GM12878 (cell line): ENCODE results near the gene PRKG1. TPM values are rescaled to one million over a fixed set of nuclear protein-coding genes. Genes with fewer than 3 reads are reported as not detected.

ENCODE experiments used
- ATAC-seq: fragments of 200-7000 bp; cut with Tn5 transposase; 3 replicates; pipeline ENCODE4 v1.9.1; 2020; ENCODE audit warnings: mild to moderate bottlenecking, moderate library complexity
- BruUV-seq: library from RNA; stranded (reverse); fragments of 400-500 nt; replicated peaks from 2 replicates; lab custom pipeline; 2021; lab: Mats Ljungman, UMichigan
- CTCF ChIA-PET: fragments of 300-600 bp; sonication (Branson Sonifier 250); formaldehyde crosslinking; extraction: SDS; loops from one replicate; lab custom pipeline; 2021; ENCODE audit warnings: inconsistent platforms; lab: Yijun Ruan, JAX
- POLR2A ChIA-PET: fragments of 350-600 bp; formaldehyde crosslinking; extraction: SDS; loops from one replicate; lab custom pipeline; 2021; ENCODE audit warnings: inconsistent platforms; lab: Charles Lee
- RAD21 ChIA-PET: fragments of 300-600 bp; sonication (Branson Sonifier 250); formaldehyde crosslinking; loops from one replicate; lab custom pipeline; 2023; ENCODE audit warnings: antibody characterized with exemption; ENCODE audit not compliant: unreplicated experiment; lab: Charles Lee
- SMC1A ChIA-PET: fragments of 300-600 bp; sonication (Branson Sonifier 250); formaldehyde crosslinking; loops from one replicate; lab custom pipeline; 2023; ENCODE audit not compliant: unreplicated experiment, uncharacterized antibody; lab: Charles Lee
- DNase-seq: peaks from one replicate; pipeline ENCODE4 v3.0.0-alpha.2; 2011; ENCODE audit warnings: low read depth, low spot score
- FAIRE-seq: peaks from 3 replicates; lab custom pipeline; 2011; peaks lifted over from hg19 to GRCh38; lab: Jason Lieb, UNC
- H2AFZ ChIP-seq: 2 replicates; pipeline ENCODE4 v1.6.0; 2011; ENCODE audit warnings: low read depth, low read length, control low read depth; ENCODE audit not compliant: control insufficient read depth
- H3K27ac ChIP-seq: 2 replicates; pipeline ENCODE4 v1.5.1; 2011; ENCODE audit warnings: control low read depth; ENCODE audit not compliant: control insufficient read depth, insufficient read depth
- H3K27me3 ChIP-seq, 2 experiments: replicated peaks in 1 of 2; 2 replicates each; pipeline versions ENCODE4 v1.6.0 to v1.6.1; 2011; ENCODE audit warnings: low read length in 1 of 2; ENCODE audit not compliant: control insufficient read depth in 2 of 2, insufficient read depth in 2 of 2
- H3K36me3 ChIP-seq, 2 experiments: 2 replicates each; pipeline ENCODE4 v1.5.1; 2011; ENCODE audit warnings: low read length in 1 of 2; ENCODE audit not compliant: control insufficient read depth in 2 of 2, insufficient read depth in 2 of 2
- H3K4me1 ChIP-seq: 2 replicates; pipeline ENCODE4 v1.6.1; 2011; ENCODE audit warnings: mild to moderate bottlenecking, low read length, moderate library complexity, mixed read lengths; ENCODE audit not compliant: control insufficient read depth, insufficient read depth
- H3K4me2 ChIP-seq: 2 replicates; pipeline ENCODE4 v1.6.0; 2011; ENCODE audit warnings: control low read depth; ENCODE audit not compliant: control insufficient read depth, insufficient read depth
- H3K4me3 ChIP-seq: fragments of 200-600 bp; sonication (generic); 2 replicates; pipeline ENCODE4 v1.5.1; 2016
- H3K79me2 ChIP-seq: 2 replicates; pipeline ENCODE4 v1.6.0; 2011; ENCODE audit warnings: low read length; ENCODE audit not compliant: control insufficient read depth, insufficient read depth
- H3K9ac ChIP-seq: 2 replicates; pipeline ENCODE4 v1.8.0; 2011; ENCODE audit warnings: low read length, control low read depth, mixed read lengths; ENCODE audit not compliant: control insufficient read depth, insufficient read depth
- H3K9me3 ChIP-seq: replicated peaks from 3 replicates; pipeline ENCODE4 v1.5.1; 2011; ENCODE audit warnings: mild to moderate bottlenecking, low read length; ENCODE audit not compliant: control insufficient read depth, insufficient read depth
- H4K20me1 ChIP-seq: 2 replicates; pipeline ENCODE4 v1.6.0; 2011; ENCODE audit not compliant: control insufficient read depth, insufficient read depth
- ATF7 ChIP-seq: fragments of 450-650 bp; IDR thresholded peaks from 2 replicates; pipeline ENCODE4 v1.6.1; 2016; ENCODE audit warnings: low read depth, mild to moderate bottlenecking
- CBFB ChIP-seq: IDR thresholded peaks from 2 replicates; pipeline ENCODE4 v1.6.1; 2016; ENCODE audit warnings: antibody characterized with exemption, low read depth
- CHD4 ChIP-seq: fragments of 200-600 bp; sonication (generic); IDR thresholded peaks from 2 replicates; pipeline ENCODE4 v1.6.1; 2016; ENCODE audit warnings: mild to moderate bottlenecking
- E2F4 ChIP-seq: IDR thresholded peaks from 2 replicates; pipeline ENCODE4 v1.6.1; 2012; ENCODE audit warnings: low read depth, low read length, improper control_type of control experiment
- ELK1 ChIP-seq: IDR thresholded peaks from 2 replicates; pipeline ENCODE4 v1.6.1; 2012; ENCODE audit warnings: low read depth, low read length, improper control_type of control experiment
- IKZF2 ChIP-seq, 2 experiments: fragments of 450-650 bp; IDR thresholded peaks; 2 replicates each; pipeline ENCODE4 v1.6.1; 2017; ENCODE audit warnings: mild to moderate bottlenecking in 2 of 2, moderate library complexity in 2 of 2
- JUNB ChIP-seq: IDR thresholded peaks from 2 replicates; pipeline ENCODE4 v1.6.1; 2016; ENCODE audit warnings: antibody characterized with exemption, mild to moderate bottlenecking
- MTA2 ChIP-seq: fragments of 450-650 bp; IDR thresholded peaks from 2 replicates; pipeline ENCODE4 v1.6.1; 2016; ENCODE audit warnings: low read depth, mild to moderate bottlenecking, moderate library complexity
- RELB ChIP-seq: fragments of 450-650 bp; IDR thresholded peaks from 2 replicates; pipeline ENCODE4 v1.6.1; 2017; ENCODE audit warnings: low read depth, mild to moderate bottlenecking, moderate library complexity
- SIN3A ChIP-seq: IDR thresholded peaks from 2 replicates; pipeline ENCODE4 v1.6.1; 2012; ENCODE audit warnings: low read depth, low read length, improper control_type of control experiment
- SRF ChIP-seq, 2 experiments: IDR thresholded peaks; 2 replicates each; pipeline ENCODE4 v1.6.1; 2011; ENCODE audit warnings: low read depth in 2 of 2, low read length in 2 of 2, mild to moderate bottlenecking in 1 of 2, moderate library complexity in 1 of 2
- ZNF687 ChIP-seq: fragments of 450-650 bp; IDR thresholded peaks from 2 replicates; pipeline ENCODE4 v1.6.1; 2017; ENCODE audit warnings: mild to moderate bottlenecking, moderate library complexity
- ZSCAN29 ChIP-seq: fragments of 450-650 bp; IDR thresholded peaks from 2 replicates; pipeline ENCODE4 v1.6.1; 2017; ENCODE audit warnings: mild to moderate bottlenecking, moderate library complexity
- WGBS: methylation state at CpG from one replicate; pipeline ENCODE4 v1.1.6; 2016; ENCODE audit warnings: low lambda C conversion rate; ENCODE audit not compliant: insufficient replicate concordance, insufficient coverage; ENCODE audit errors: missing lambda C conversion rate; 5-methylcytosine and 5-hydroxymethylcytosine counted together
- in situ Hi-C: fragments of 300-500 bp; cut with MboI; formaldehyde crosslinking; loops from 9 replicates; pipeline ENCODE4 v1.14.3; 2018; ENCODE audit warnings: mixed read lengths
- intact Hi-C: fragments of 100-400 bp; cut with micrococcal nuclease; formaldehyde crosslinking; loops from one replicate; pipeline ENCODE4 v1.14.2; 2022; ENCODE audit not compliant: unreplicated experiment
- polyA plus RNA-seq, 11 experiments: library from polyadenylated mRNA; depleted of rRNA in 4 of 11; unstranded in 6 of 11; stranded (reverse) in 5 of 11; fragments of >200 nt; fragmentation: Nextera tagmentation in 4 of 11; fragmentation: Illumina TruSeq in 1 of 11; extraction: Ambion mirVana in 4 of 11; extraction: Trizol in 1 of 11; gene quantifications; 1 replicate in 1 of 11; 2 replicates in 10 of 11; pipeline versions ENCODE4 v1.2.1 to v1.2.3, GENCODE V29; 2011 to 2016; ENCODE audit warnings: inconsistent platforms in 2 of 11, missing spikeins in 2 of 11, low read depth in 1 of 11
- total RNA-seq, 4 experiments: library from RNA; depleted of rRNA in 3 of 4; stranded (reverse); fragments of >200 nt in 3 of 4; fragmentation: Illumina TruSeq in 1 of 4; extraction: Trizol in 1 of 4; gene quantifications; 2 replicates each; pipeline versions ENCODE4 v1.2.1 to v1.2.3, GENCODE V29; 2013 to 2021

PRKG1 gene
- total and polyA plus RNA-seq, 10 of the 15 experiments (the other 5 are each of a cell fraction or from before 2014, with no cell fraction given), result 0.04 to 0.05 TPM; not detected in 8

GRCh38 chr10:52256832-52257691 is 1182.8 kb downstream of the PRKG1 start (continued):
- TF ChIP-seq IKZF2 (IDR thresholded peaks at IDR 0.05), result peak in 1 of 2 experiments; percentile 25; a peak in 1 of 4 replicates
- no peak for TF ChIP-seq ZSCAN29

- ChIA-PET CTCF (no interaction called here), SMC1A (no interaction called here), RAD21 (no interaction called here), POLR2A (no interaction called here)
- WGBS, result 0% methylated on average over 1 of the region's 1 CpG
- Histone ChIP-seq H4K20me1 (no peaks in the 10 kb centered on the region), H3K9me3 (no peaks in the 10 kb centered on the region), H3K4me1 (peaks cover 15% of the 10 kb centered on the region), H3K79me2 (no peaks in the 10 kb centered on the region), H3K27me3 (no peaks in the 10 kb centered on the region), H3K27ac (no peak overlapping the region), H3K4me3 (no peak overlapping the region), H2AFZ (no peak overlapping the region), H3K36me3 (no peaks in the 10 kb centered on the region), H3K9ac (no peak overlapping the region), H3K4me2 (no peak overlapping the region)
- FAIRE-seq, result no peak
- ATAC-seq, result peak; percentile 85
- intact Hi-C loops (no loop called here), in situ Hi-C loops (no loop called here)
- BruUV-seq, result no TSS peak
- no peak for DNase-seq
- TF ChIP-seq MTA2 (peak; percentile 80), SIN3A (no peak), SRF (IDR thresholded peaks at IDR 0.05; ENCODE audit: low read depth in 2 of 2, low read length in 2 of 2) (no peak), JUNB (peak; percentile 26; the same call in 1 of the 2 replicates), ZNF687 (no peak), ELK1 (no peak), CBFB (0 out of 2 replicates have a peak, but pooled peaks have one; percentile 34), ATF7 (peak; percentile 80), CHD4 (no peak), RELB (no peak), E2F4 (no peak)
These were observed 1183.4 kb downstream of the PRKG1 start for GRCh38 chr10:52257692-52258075.
